ENCODE results near the gene SKIL.

- TF ChIP-seq CTCF (IDR thresholded peaks at IDR 0.05) (no peak), POLR2AphosphoS5 (IDR thresholded peaks at IDR 0.05) (no peak), EP300 (IDR thresholded peaks at IDR 0.05) (no peak), POLR2A (IDR thresholded peaks at IDR 0.05) (no peak)
Measured at GRCh38 chr3:170360916-170361315, 3.4 kb downstream of the SKIL start.

Measured in stomach (tissue), 4 donors.